NCI-H1436 treated with DMSO at 0.1 percent for 48 hours (cell line): ENCODE measurements around the gene PDE5A.
"Not testable (repeated sequence)": the region's sequence is repeated elsewhere in the genome, so short reads cannot be mapped to it uniquely, and the experiment has no call there.

ENCODE experiments used
- DNase-seq: peaks from one replicate; lab custom pipeline; 2025; lab: John Stamatoyannopoulos, UW

The PDE5A gene

DNA sequence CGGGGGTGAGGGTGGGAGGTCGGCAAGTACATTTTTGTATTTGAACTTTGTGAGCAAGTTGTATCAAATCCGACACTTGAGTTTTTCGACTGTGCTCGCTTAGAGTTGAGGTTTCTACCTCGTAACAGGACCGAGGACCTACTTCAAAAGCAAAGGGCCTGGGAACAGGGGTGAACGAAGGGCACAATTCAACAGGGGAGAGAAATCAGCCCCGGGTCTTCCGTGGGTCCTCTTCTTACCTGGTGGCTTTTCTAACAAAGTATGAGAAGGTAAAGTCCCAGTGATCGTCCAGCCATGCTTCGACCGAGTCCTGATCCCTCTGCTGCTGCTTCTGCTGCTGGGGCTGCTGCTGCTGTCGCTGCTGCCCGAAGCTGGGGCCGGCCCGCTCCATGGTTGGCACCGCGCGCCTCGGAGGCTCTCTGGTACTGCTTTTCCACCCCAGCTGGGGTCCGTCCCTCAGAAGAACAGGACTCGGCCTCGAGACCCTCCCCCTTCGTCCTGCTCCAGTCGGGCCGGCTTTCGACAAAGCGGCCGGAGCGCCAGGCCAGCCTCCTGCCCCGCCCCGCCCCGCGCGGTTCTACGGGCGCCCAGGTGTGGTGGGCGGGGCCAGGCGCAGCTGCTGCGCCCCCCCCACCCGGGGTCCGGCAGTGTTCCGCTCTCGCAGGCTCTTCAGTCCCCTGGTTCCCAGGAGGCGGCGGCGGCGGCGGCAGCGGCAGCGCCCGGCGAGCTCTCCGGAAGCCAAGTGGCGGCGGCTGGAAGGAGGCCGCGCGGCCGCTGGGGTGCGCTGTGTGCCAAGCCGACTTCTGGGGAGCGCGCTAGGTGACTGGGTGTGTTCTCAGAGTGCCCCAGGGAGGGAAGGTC is at the start of gene PDE5A:
Gene PDE5A (minus strand): TSS at position 524 of the 861 bp plus-strand sequence. CDS start 133 bp downstream, at position 391.
- DNase-seq, result peak; percentile 58

DNA sequence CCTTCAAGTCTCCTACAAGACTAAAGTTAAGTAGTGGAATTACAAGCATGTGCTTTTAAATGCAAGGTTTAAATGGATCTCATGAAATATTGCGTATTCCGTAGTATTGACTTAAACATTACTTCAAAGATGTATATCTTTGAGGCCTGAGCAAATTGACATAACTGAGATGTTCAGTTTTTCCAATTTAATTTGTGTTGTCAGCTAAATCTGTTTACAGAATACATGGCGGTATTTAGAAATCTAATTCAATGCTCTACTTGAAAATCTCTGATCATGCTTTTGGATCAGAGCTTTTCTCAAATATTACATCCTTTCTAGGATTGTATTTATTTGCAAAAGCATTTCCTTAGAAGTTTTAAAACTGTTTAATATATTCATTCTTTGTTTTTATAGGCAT is 47.5 kb upstream of the PDE5A start:
- DNase-seq, result no peak

DNA sequence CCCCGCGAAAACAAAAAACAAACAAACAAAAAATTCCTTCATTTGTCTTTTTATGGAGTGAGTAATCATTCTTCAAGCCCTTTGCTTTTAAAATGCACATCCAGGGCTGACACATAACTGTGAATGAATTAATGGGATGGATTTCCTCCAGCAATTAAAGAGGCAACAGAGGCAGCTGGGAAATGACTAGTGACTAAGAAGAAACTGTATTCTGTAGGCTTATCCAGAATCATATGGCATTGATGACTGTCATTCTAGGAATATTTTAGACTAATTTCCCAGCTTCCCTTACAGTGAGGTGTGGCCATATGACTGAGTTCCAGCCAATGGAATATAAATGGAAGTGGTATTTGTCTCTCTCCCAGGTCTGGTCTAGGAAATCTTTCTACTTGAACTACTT is 46.8 kb upstream of the PDE5A start:
- no peak for DNase-seq

DNA sequence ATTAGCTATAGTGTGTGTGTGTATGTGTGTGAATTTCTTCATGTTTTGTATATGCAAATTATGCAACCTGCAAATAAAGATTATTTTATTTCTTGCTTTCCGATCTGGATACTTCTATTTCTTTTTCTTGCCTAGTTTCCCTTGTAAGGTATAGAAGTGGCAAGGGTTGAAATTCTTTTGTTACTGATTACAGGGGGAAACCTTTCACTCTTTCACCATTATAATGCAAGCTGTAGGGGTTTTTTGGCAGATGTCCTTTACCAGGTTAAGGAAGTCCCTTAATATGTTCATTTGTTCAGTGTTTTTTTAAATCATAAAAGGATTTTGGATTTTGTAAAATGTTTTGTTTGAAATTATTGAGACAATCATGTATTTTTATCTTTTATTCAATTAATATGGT is 44.3 kb upstream of the PDE5A start:
- DNase-seq, result no peak

DNA sequence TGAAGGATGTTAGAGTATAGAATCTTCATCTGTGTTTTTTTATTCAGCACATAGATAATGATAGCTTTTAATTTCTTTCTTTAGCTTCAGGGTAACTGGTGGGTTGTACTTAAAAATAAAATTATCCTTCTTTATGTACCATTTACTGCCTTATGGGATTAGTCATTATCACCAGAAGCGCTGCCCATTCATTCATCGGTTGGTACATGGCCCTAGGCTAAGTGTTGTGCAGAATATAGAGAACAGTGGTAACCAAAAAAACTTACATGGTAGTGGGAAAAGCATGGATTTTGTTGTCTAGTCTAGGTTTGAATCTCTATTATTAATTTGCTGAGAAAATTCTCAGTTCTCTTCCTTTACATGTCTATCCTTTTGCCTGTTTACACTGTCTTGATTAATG is 43.5 kb upstream of the PDE5A start:
- DNase-seq, result no peak

DNA sequence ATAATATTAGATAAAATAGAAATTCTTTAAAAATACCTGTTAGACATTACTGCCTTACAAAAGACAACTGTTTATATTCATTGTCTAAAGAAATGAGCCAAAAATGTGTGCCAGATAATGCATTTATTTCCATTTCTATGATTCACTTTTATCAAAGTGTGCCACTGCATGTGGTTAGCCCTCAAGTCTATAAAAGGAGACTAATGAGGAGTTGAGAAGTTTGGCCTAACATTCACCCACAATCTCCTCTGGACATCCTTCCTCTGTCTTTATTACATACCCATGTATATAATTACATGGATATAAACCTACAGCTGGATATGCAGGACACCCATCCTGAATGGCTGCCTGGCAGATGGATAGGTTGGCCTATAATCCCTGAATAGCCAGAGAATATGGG is 42.6 kb upstream of the PDE5A start:
- DNase-seq, result no peak

DNA sequence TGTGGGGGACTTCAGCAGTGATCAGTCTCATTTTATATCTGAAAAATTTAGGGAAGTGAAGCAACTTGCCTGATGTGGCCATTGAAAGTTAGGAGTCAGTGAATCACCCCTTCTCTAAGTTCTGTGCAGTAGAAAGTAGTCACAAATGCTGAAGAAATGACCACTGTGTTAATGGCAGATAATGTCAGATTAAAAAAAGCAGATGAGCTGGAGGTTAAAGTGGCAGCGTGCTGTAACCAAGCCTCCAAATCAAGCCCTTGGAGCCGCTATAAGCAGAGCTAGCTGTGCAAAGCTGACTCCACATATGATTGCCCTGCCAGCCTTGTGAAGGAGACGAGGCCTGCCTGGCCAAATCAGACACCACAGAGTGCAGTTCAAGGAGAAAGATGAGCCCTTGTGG is 39.2 kb upstream of the PDE5A start:
- no peak for DNase-seq

DNA sequence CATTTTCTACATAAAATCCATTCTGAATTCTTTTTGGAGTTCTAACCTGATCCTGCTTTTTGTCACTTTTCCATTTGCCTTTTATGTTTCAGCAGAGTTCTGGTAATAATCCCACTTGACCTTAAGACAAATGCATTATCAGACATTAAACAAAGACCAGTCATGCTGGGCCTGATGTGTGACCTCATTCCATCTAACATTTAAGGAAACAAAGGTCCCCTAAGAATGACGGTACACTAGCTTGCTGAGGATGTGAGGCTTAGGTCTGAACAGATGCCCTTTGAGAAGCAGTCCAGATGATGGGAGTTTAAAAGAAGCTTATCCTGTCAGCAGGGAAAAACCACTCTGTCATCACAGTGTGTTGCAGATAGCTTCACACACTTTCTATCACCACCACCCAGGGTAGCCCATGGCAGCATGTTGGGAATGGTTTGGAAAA is 38.1 kb upstream of the PDE5A start:
- no peak for DNase-seq

DNA sequence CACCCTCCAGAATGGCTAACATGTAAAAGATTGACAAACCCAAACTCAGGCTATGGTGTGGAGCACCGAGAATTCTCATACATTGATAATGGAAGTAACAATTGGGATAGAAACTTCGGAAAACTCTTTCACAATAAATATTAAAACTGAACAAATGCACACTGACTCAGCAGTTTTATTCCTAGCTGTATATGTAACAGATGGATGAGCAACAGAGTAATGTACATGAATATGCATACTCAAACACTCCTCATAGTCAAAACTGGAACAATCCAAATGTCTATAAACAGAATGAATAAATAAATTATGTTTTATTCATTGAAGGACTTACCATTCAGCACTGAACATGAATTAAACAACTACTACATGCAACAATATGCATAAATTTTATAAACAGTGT is 37.1 kb upstream of the PDE5A start:
- no peak for DNase-seq

DNA sequence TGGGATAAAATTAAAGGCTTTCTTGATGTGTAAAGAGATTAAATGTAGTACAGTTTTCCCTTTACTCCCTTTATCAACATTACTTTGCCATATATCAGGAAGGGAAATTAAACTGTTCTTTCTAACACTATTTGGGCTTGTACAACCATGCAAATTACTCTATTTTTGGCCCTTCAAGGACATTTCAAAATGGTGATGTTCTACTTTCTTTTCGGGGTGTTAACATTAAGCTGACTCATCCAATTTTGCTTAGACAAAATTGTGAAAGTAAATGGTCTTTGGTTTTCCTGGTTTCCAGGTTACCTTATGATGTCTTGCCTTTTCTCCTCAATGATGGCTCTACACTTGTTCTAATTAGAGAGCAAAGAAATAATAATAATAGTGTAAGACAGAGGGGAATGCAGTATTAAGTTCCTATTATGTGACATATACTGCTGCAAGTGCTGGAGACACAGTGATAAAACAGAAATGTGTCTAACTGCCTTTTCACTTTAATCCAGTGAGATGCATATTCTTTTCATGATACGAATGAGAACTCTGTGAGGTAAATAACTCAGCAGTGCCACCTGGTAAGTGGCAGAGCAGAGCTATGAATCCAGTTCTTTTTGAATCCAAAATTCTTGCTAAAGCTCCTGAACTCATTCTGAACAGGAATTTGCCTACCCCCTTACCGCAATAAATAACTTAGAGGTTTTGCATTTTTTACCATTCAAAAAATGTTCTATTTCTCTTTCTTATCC is 35.7 kb upstream of the PDE5A start:
- no peak for DNase-seq

DNA sequence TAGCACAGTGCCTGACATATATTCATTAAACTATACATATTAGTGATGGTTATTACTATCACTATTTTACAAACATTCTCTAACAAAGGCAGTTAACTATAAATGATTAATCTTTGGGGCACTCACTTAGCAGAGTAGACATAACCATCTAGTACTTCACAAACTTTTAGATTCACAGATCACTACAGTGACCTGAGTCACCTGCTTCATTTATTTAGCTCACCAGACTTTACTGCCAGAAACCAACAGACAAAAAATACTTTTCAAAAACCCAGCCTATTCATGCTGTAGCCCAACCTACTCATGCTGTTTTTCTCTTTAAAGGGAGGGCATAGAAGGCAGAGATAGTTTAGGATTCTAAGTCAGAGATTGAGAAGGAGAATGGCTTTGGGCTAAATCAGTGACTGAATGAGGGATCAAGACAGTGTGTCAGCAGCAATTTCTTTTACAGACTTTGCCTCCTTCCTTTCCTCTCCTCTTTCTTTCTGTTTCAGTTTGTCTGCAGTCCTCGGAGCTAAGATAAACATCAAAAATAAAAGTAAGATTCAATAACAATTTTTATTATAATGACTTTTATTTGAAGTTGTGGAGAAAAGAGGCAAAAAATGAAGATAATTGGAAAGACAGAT is 34.7 kb upstream of the PDE5A start:
- no peak for DNase-seq

DNA sequence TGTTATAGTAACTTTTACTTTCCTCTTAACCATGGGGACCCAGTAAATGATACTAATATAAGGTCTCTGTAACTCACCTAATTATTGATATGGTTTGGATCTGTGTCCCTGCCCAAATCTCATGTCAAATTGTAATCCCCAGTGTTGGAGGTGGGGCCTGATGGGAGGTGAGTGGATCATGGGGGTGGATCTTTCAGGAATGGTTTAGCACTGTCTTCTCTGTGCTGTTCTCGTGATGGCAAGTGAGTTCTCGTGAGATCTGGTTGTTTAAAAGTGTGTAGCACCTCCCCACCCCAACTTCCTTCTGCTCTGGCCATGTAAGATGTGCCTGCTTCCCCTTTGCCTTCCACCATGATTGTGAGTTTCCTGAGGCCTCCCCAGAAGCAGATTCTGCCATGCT is 34.0 kb upstream of the PDE5A start:
- not testable (repeated sequence) for DNase-seq

DNA sequence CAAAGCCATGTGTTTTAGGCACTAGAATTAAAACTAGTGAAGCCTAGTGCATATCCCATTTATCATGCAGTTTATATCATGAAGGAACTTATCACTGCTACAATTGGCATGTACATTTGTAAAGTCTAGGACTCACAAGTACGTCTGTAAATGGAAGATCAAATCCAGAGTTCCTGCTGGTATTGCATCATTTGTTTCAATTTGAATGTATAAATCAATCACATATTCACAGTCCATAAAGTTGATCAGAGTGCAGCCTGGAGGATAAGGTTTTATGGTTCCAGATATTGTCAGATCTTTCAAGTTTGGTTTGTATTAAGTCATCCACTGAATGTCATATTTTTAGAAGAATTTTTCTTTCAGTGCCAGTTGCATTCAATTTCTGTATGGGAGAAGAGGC is 32.6 kb upstream of the PDE5A start:
- no peak for DNase-seq

DNA sequence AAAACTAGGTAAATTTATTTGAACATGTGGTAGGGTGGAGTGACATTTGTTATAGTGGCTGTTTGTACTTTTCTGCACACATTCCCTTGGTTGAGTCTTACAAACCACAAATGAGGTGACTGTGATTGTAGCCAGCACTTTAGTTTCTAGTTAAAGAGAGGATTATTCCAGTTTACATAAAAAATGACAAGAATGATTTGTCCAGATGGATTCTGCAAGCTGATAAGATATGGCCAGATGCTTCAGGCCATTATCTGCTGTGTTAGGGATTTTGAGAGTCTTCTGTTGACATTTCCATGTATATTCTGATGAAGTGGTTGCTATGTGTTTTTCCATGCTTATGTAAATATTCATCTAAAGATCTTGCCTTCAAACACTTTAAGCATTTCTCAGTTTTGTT is 31.0 kb upstream of the PDE5A start:
- no peak for DNase-seq

DNA sequence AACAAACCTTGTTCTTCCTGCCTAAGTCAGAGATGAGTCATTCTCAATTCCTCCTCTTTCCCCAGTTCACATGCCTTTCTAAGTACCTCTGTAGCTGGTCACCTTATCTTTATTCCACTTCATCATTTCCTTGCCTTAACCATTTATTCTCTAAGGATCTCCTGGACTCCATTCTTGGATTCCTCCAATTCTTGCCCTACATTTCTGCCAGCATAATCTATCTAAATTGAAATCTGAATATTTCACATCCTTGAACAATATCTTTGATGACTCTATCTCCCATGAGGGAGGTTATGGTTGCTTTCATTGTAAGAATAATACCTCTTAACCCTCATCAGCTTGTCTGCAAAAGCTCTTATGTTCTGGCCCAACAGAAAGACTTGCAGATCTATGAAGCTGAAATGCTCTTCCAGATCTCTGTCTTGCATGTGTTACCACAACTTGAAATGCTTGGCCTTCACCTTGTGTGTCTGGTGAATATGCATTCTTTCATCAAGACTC is 28.6 kb upstream of the PDE5A start:
- DNase-seq, result no peak

DNA sequence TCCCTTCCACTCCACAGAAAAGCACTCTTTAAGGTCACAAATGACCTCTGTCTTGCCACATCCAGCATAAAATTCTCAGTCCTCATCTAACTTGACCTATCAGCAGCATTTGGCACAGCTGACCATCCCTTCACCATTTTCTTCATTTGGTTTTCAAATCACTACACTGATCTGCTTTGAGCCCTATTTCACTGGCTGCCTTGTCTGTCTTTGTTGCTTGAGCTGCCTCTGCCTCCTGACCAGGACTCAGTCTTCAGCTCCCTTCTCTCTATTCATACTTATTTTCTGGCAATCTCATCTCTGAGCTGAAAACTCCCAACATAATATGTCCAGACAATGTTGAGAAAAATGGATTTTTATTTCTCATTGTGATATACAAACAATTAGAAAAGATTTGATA is 27.7 kb upstream of the PDE5A start:
- DNase-seq, result no peak

DNA sequence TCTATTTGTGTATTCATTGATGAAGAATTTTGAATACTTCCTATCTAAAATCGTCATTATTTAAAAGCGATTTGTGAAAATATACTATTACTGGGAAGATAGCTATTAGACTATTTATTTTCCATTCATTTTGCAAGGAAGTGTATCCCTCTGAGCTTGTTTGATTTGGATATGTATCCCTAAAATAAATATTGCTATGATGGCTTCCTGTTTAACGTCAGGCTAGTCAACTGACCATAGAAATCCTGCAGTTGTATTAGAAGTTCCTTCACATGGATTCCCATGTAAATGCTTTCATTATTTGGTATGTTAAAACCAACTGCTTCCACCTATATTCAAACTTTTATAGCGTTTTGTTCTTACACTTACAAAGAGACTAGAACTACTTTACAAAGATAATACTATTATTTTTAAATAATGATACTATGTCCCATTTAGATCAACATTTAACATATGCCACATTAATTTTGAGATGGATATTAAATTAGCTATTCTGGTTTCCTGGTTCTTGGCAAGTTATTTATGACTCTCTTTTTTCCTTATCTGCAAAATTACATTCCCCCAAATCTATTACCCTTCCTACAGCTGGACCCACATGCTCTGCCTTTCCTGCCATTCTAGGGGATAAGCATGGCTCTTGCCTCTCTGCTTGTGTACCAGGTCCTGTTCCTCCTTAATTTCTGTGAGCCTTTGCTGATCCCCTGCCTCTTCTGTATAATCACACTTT is 26.7 kb upstream of the PDE5A start:
- no peak for DNase-seq

DNA sequence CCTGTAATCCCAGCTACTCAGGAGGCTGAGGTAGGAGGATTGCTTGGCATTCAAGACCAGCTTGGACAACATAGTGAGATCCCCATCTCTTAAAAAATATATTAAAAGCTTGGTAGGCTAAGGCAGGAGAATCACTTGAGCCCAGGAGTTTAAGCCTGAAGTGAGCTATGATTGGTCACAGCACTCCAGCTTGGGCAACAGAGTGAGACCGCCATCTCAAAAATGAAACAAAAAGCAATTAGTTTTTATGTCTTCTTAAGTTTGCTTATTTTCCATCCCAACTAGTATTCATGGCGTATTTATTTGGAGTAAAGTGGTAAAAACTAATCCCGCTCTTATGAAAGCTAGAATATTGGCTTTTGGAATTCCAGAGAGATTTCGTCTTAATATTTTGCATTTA is 25.4 kb upstream of the PDE5A start:
- DNase-seq, result no peak

DNA sequence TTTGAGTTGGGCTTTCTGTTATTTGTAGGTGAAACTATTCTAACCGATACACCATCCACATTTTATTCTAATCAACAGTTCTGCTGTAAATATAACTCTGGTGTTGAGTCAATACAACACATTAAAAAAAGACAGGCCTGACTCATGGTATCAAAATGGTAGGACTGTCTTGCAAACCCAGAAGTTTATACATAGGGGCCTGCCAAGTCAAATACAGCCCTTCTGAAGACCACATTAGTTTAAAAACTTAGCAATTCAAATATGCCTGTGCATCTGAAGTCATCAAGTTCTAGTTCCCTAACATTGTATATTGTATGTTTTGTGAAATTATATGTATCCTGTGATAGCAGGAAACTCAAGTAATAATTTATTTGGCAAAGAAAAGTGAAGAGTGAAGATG is 24.4 kb upstream of the PDE5A start:
- no peak for DNase-seq

DNA sequence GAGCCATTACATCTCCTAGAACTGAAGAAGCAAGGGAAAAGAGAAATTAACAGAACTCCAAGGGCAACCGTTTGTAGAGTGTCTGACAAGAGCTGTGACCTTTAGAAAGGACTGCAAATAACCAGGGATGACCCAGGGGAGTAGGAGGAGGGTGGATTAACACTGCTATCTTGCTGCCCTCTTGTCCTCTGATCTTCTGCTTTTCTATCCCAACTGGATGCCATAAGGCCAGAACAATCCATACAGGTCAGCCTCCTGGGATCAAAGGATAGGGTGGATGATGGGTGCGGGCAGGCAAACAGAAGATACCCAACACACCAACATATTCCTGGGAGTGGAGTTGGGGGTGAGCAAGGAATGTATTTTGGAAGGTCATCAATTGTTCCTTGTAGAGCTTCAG is 19.8 kb upstream of the PDE5A start:
- no peak for DNase-seq

DNA sequence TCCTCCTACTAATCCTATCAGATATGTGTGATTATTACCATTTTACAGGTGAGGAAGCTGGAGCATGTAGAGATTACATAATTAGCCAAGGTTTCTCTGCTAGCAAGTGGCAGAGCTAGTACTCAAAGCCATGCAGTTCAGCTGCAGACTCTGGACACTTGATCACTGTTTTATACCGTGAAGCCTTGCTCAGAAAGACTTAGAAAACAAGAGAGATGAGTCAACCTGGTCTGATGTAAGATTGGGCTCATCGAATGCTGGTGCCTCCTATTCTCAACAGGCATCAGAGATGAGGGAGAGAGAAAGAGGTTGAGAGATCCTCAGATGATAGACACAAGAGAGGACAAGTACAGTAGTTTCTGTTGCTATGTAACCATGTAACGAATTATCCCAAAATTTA is 19.0 kb upstream of the PDE5A start:
- no peak for DNase-seq
